GM19351 (cell line): ENCODE measurements around the gene TSG101.
A peak's percentile ranks its signal among the peaks of the same experiment; 100 is the strongest.

Source experiments
- ATAC-seq: cut with Tn5 transposase; IDR thresholded peaks from one replicate; pipeline ENCODE4 v1.9.1; 2021; ENCODE audit warnings: mild to moderate bottlenecking, moderate library complexity; ENCODE audit not compliant: unreplicated experiment

TSG101 gene, protein sequence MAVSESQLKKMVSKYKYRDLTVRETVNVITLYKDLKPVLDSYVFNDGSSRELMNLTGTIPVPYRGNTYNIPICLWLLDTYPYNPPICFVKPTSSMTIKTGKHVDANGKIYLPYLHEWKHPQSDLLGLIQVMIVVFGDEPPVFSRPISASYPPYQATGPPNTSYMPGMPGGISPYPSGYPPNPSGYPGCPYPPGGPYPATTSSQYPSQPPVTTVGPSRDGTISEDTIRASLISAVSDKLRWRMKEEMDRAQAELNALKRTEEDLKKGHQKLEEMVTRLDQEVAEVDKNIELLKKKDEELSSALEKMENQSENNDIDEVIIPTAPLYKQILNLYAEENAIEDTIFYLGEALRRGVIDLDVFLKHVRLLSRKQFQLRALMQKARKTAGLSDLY

GRCh38 chr11:18526521-18527296, at the start of gene TSG101:
Gene TSG101, minus strand, starts transcription at chr11:18526942. Its CDS starts 126 bp downstream, at chr11:18526816.
- ATAC-seq: peak; percentile 97

GRCh38 chr11:18575361-18575760, 48.6 kb upstream of the TSG101 start:
- ATAC-seq: no peak

DNA sequence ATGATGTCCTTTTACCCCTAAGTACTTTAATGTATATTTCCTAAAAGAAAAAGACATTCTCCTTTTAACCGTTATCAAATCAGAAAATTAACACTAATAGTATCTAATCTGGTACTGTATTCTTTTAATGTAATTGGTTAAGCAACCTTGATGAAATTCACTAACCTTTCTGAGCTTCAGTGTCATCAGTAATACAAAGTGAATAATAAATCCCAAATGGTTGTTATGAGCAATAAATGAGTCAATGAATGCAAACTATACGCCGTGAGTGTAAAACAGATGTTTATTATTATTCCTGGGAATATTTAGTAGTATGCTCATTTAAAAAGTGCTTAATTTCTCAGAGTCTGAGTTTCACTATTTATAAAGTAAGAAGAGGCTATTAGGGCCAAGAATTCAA, 40.3 kb upstream of the TSG101 start:
- no peak for ATAC-seq

GRCh38 chr11:18566406-18566805, 39.7 kb upstream of the TSG101 start:
- no peak for ATAC-seq

DNA sequence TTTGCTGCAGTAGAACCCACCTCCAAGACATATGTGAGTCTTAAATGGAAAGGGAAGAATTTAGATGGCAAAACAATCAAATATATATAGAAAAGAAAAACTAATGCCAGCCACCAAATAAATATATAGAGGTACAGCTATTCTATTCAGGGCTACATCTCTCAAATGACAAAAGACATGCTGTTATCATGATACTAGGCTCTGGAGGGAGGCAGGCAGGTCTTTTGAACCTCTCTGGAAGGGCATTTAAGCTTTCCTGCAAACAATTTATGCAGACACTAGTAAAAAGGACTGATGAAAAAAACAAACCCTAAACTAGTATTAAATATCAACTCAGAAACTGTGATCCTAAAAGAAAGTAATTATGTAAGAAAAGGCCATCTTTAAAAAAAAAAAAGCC, 37.4 kb upstream of the TSG101 start:
- no peak for ATAC-seq

DNA sequence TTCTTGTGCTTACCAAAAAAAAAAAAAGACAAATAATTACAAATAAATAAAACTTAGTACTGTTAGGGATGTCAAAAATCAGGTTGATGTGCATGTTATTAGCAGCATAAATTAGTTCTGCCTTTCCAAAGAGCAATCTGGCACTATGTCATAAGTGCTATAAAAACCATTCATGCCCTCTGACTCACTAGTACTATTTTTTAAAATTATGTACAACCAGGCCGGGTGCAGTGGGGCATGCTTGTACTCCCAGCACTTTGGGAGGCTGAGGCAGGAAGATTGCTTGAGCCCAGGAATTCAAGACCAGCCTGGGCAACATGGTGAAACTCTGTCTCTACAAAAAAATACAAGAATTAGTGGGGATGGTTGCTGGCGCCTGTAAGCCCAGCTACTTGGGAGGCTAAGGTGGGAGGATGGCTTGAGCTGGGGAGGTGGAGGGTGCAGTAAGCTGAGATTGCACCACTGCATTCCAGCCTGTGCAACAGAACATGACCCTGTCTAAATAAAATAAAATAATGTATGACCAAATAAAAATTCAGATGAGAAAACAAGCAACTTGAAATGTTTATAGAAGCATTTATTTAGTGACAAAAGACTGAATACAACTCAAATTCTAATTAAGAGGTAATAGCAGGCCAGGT, 36.5 kb upstream of the TSG101 start:
- no peak for ATAC-seq

DNA sequence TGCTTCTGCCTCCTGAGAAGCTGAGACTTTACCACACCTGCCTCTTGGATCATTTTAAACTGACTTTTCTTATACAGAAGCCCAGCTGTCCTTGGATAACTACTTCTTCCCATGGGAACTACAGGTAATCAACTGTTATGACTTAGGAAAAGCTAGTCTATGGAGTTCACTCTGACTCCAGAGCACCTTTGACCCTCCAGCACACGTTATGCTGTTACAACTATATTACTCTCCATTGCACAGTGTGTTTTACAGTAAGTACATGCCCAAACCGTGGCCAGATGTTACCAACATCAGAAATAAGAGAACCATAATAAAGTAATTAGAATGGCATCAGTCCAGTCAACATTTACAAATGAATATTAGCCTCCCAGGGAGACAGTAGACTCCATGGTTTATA, 21.3 kb upstream of the TSG101 start:
- no peak for ATAC-seq

- ATAC-seq: no peak
Measured at GRCh38 chr11:18540207-18541009, 13.7 kb upstream of the TSG101 start.

GRCh38 chr11:18536209-18536608, 9.5 kb upstream of the TSG101 start:
- no peak for ATAC-seq

DNA sequence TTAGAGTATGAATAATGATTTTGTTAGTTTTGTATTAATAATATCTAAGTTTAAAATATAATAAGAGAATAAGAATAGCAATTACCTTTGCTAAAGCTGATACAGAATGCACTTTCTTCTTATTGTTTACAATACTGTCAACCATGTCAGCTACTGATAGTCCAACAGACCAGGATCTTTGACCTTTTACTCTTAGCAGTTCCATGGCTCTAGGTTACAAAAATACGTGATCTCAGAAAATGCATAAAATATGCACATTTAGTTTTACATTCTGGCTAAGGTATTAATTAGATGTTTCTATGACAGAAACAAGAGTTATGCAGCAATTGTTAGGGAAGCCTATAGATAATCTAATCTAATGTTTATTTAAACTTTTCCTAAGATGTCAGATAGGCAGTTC, 7.5 kb upstream of the TSG101 start:
- no peak for ATAC-seq

DNA sequence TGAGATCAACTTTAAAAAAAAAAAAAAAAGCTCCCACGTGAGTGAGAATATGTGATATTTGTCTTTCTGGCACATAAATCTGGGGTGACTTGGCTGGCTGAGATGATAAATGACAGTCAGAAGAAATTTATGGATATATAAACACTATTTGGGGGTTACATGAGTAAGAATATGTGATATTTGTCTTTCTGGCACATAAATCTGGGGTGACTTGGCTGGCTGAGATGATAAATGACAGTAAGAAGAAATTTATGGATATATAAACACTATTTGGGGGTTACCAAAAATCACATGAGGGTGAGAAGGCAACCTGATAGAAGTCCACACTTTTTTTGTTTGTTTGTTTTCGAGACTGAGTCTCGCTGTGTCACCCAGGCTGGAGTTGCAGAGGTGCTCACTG, 6.6 kb upstream of the TSG101 start:
- no peak for ATAC-seq

- ATAC-seq: no peak
Measured at GRCh38 chr11:18527512-18527911, 770 bp upstream of the TSG101 start.

- ATAC-seq: no peak
Measured at GRCh38 chr11:18526130-18526520, 617 bp downstream of the TSG101 start.

GRCh38 chr11:18524248-18524647, 2.5 kb downstream of the TSG101 start:
- ATAC-seq: no peak

DNA sequence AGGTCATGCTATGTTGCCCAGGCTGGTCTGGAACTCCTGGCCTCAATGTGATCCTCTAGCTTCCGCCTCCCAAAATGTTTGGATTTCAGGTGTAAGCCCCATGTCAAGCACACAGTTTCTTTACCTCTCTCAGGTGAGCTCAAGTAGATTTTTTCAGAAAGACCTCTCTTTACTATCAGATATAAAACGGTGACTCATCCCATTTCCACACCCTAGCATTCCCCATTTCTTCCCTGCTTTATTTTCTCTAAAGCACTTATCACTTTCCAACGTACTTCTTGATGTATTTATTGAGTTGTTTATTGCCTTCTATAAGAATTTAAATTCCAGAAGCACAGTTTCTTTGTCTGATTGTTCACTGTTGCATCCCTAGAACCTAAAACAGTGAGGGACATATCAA, 3.7 kb downstream of the TSG101 start:
- ATAC-seq: no peak

DNA sequence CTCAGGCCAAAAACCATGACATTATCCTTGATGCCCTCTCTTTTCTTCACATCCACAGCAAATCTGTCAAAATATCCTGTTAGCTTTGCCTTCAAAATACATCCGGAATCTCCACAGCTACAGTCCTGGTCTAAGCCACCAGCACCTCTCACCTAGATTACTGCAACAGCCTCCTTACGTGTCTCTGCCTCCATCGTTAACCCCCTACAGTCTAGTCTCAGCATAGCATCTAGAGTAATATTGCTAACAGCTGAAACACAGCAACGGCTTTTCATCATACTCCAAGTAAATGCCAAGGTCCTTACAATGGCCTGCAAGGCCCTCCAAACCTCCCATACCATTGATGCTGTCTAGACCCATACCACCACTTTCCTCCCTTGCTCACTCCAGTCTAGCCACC, 4.4 kb downstream of the TSG101 start:
- no peak for ATAC-seq

GRCh38 chr11:18521122-18521521, 5.6 kb downstream of the TSG101 start:
- no peak for ATAC-seq

GRCh38 chr11:18502352-18502751, 24.4 kb downstream of the TSG101 start:
- ATAC-seq: no peak

- no peak for ATAC-seq
Measured at GRCh38 chr11:18501629-18502028, 25.1 kb downstream of the TSG101 start.

- ATAC-seq: no peak
Measured at GRCh38 chr11:18498039-18498438, 28.7 kb downstream of the TSG101 start.

- no peak for ATAC-seq
Measured at GRCh38 chr11:18495703-18496102, 31.0 kb downstream of the TSG101 start.
